Measurements from ENCODE around the gene ADGRB2.

- TF ChIP-seq EZH2 (IDR thresholded peaks at IDR 0.05; ENCODE audit: insufficient read depth, poor library complexity, severe bottlenecking) (no peak), EZH2phosphoT487 (IDR thresholded peaks at IDR 0.05; ENCODE audit: insufficient read depth, low read depth) (no peak)
Measured at GRCh38 chr1:31755197-31755611, 8.9 kb downstream of the ADGRB2 start.

Measured in GM23248 (cell line).